MG63 (cell line): Measurements from ENCODE around the gene ANKRD13C. TPM values are rescaled to one million over a fixed set of nuclear protein-coding genes. Genes with fewer than 3 reads are reported as not detected.
"Not testable (repeated sequence)": the region's sequence is repeated elsewhere in the genome, so short reads cannot be mapped to it uniquely, and the experiment has no call there.

Experiments
- DNase-seq: peaks from one replicate; pipeline ENCODE4 v3.0.0-alpha.2; 2020
- H3K27me3 ChIP-seq: fragments of 250-450 bp; sonication (Bioruptor Pico); 2 replicates; pipeline ENCODE4 v1.5.1; 2020; ENCODE audit warnings: mild to moderate bottlenecking, moderate library complexity
- H3K36me3 ChIP-seq: fragments of 250-450 bp; sonication (Bioruptor Pico); 2 replicates; pipeline ENCODE4 v1.5.1; 2020; ENCODE audit warnings: mild to moderate bottlenecking, moderate library complexity
- H3K4me3 ChIP-seq: fragments of 250-450 bp; sonication (Bioruptor Pico); 2 replicates; pipeline ENCODE4 v1.5.1; 2020; ENCODE audit warnings: mild to moderate bottlenecking, moderate library complexity
- H3K9me3 ChIP-seq: fragments of 250-450 bp; sonication (Bioruptor Pico); 2 replicates; pipeline ENCODE4 v1.5.1; 2020; ENCODE audit warnings: mild to moderate bottlenecking, moderate library complexity
- total RNA-seq: library from RNA; depleted of rRNA; stranded (reverse); fragments of >200 nt; shearing (Covaris generic); gene quantifications from 2 replicates; pipeline ENCODE4 v1.2.3, GENCODE V29; 2014; ENCODE audit warnings: low replicate concordance; rRNA removed

The ANKRD13C gene, protein sequence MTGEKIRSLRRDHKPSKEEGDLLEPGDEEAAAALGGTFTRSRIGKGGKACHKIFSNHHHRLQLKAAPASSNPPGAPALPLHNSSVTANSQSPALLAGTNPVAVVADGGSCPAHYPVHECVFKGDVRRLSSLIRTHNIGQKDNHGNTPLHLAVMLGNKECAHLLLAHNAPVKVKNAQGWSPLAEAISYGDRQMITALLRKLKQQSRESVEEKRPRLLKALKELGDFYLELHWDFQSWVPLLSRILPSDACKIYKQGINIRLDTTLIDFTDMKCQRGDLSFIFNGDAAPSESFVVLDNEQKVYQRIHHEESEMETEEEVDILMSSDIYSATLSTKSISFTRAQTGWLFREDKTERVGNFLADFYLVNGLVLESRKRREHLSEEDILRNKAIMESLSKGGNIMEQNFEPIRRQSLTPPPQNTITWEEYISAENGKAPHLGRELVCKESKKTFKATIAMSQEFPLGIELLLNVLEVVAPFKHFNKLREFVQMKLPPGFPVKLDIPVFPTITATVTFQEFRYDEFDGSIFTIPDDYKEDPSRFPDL
- total RNA-seq = 16.1 and 19.1 TPM in 2 replicates

- Histone ChIP-seq H3K4me3 (peak within 1 kb of the TSS; percentile 95), H3K9me3 (no peaks in the 10 kb centered on the region), H3K27me3 (no peaks in the 10 kb centered on the region), H3K36me3 (peaks cover 19% of the 10 kb centered on the region)
- DNase-seq = peak; percentile 94
Observed at GRCh38 chr1:70354332-70355110, at the start of gene ANKRD13C. Gene ANKRD13C (minus strand): TSS chr1:70354722. CDS start chr1:70354408, 314 bp downstream.

GRCh38 chr1:70403759-70404158, 49.2 kb upstream of the ANKRD13C start:
- DNase-seq = no peak

DNA sequence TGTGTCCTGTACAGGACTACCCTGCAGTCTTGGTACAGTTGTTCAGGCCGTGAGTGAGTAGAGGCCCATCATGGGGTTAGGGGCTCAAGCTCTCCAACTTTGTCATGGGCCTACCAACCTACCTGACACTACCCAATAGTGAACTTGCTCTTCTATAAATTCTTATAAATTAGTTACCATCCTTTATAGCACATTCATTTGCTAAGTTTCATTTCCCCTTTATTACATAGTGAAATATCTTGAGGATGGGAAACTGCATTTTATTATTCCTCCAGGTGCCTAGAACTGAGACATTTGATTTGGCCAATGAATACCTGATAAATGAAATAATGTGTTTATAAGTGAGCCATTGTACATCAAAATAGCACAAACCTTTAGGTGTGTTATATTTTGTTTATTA, 47.5 kb upstream of the ANKRD13C start:
- H3K9me3 ChIP-seq = no peaks in the 10 kb centered on the region
- H3K36me3 ChIP-seq = no peaks in the 10 kb centered on the region
- no peaks in the 10 kb centered on the region for H3K27me3 ChIP-seq
- no peak for DNase-seq
- H3K4me3 ChIP-seq = no peak overlapping the region

More at GRCh38 chr1:70403759-70404158, 49.2 kb upstream of the ANKRD13C start:
- Histone ChIP-seq H3K27me3 (no peaks in the 10 kb centered on the region), H3K36me3 (no peaks in the 10 kb centered on the region), H3K4me3 (no peak overlapping the region), H3K9me3 (no peaks in the 10 kb centered on the region)

- Histone ChIP-seq H3K9me3 (no peaks in the 10 kb centered on the region), H3K27me3 (no peaks in the 10 kb centered on the region), H3K36me3 (no peaks in the 10 kb centered on the region), H3K4me3 (no peak overlapping the region)
- DNase-seq = no peak
Observed at GRCh38 chr1:70400335-70400734, 45.8 kb upstream of the ANKRD13C start.

GRCh38 chr1:70397013-70397412, 42.5 kb upstream of the ANKRD13C start:
- H3K36me3 ChIP-seq = no peaks in the 10 kb centered on the region
- DNase-seq = no peak
- no peak overlapping the region for H3K4me3 ChIP-seq
- no peaks in the 10 kb centered on the region for H3K9me3 ChIP-seq
- H3K27me3 ChIP-seq = no peaks in the 10 kb centered on the region

GRCh38 chr1:70396607-70397006, 42.1 kb upstream of the ANKRD13C start:
- Histone ChIP-seq H3K27me3 (no peaks in the 10 kb centered on the region), H3K9me3 (no peaks in the 10 kb centered on the region), H3K4me3 (no peak overlapping the region), H3K36me3 (no peaks in the 10 kb centered on the region)
- DNase-seq = no peak

DNA sequence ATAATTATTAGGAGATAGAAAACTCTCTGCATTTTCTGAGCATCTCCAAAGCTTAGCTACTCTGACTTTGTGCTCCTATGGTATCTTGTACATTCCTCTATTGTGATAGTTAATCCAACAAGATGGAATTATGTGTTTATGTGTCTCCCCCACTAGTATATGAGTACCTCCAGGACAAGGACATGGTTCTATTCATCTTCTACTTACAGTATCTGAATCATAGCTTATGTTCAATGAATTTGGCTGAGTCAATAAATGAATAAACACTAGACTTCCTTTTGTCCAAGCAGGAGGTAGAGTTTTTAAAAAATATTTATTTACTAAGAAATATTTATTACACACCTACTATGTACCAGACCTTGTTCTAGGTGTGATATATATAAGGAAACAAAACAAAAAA, 38.1 kb upstream of the ANKRD13C start:
- Histone ChIP-seq H3K36me3 (no peaks in the 10 kb centered on the region), H3K4me3 (no peak overlapping the region), H3K27me3 (no peaks in the 10 kb centered on the region), H3K9me3 (no peaks in the 10 kb centered on the region)
- no peak for DNase-seq

DNA sequence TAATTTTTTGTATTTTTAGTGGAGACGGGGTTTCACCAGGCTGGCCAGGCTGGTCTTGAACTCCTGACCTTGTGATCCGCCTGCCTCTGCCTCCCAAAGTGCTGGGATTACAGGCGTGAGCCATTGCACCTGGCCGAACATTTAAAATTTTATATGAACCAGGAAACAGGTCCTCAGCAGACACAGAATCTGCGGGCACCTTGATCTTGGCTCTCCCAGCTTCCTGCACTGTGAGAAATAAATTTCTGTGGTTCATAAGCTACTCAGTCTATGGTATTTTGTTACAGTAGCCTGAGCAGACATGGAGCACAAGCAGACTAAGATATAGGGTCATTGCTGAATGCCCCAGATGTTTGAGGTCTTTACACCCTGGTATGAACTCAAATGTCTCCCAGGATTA, 33.0 kb upstream of the ANKRD13C start:
- no peak for DNase-seq
- Histone ChIP-seq H3K4me3 (no peak overlapping the region), H3K36me3 (no peaks in the 10 kb centered on the region), H3K9me3 (no peaks in the 10 kb centered on the region), H3K27me3 (no peaks in the 10 kb centered on the region)

GRCh38 chr1:70386121-70386520, 31.6 kb upstream of the ANKRD13C start:
- Histone ChIP-seq H3K36me3 (no peaks in the 10 kb centered on the region), H3K27me3 (no peaks in the 10 kb centered on the region), H3K9me3 (no peaks in the 10 kb centered on the region), H3K4me3 (no peak overlapping the region)
- DNase-seq = no peak

DNA sequence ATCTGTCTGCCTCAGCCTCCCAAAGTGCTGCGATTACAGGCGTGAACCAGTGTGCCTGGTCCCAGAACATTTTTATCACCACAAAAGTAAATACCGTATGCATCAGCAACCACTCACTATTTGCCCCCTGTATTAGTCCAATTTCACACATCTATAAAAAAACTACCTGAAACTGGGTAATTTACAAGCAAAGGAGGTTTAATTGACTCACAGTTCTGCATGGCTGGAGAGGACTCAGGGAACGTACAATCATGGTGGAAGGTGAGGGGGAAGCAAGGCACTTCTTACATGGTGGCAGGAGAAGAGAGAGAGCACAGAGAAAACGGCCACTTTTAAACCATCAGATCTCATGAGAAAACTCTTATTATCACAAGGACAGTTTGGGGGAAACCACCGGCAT, 31.0 kb upstream of the ANKRD13C start:
- H3K36me3 ChIP-seq = no peaks in the 10 kb centered on the region
- DNase-seq = no peak
- H3K4me3 ChIP-seq = no peak overlapping the region
- no peaks in the 10 kb centered on the region for H3K9me3 ChIP-seq
- no peaks in the 10 kb centered on the region for H3K27me3 ChIP-seq

- no peak for DNase-seq
- H3K4me3 ChIP-seq = no peak overlapping the region
- no peaks in the 10 kb centered on the region for H3K36me3 ChIP-seq
- no peaks in the 10 kb centered on the region for H3K9me3 ChIP-seq
- no peaks in the 10 kb centered on the region for H3K27me3 ChIP-seq
Observed at GRCh38 chr1:70384542-70384941, 30.0 kb upstream of the ANKRD13C start.

DNA sequence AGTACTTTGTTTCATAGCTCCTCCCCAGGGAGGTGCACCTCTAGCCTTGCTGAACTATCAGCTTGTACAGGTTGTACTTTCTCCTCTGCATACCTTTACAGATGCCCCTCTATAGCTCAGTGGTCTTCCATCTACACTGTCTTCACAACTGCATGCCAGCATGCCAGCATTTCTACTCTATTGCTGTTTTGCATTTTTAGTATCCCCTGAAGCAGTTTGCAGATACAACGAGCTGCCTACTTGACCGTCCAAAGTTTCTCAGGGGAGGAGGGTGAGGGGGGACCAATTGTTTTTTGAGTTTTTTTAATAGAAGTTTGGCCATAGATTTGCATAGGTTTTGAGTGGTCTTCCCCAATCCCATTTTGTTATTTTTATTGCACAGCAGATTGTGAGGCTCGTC, 29.0 kb upstream of the ANKRD13C start:
- no peaks in the 10 kb centered on the region for H3K27me3 ChIP-seq
- no peak overlapping the region for H3K4me3 ChIP-seq
- no peak for DNase-seq
- no peaks in the 10 kb centered on the region for H3K9me3 ChIP-seq
- no peaks in the 10 kb centered on the region for H3K36me3 ChIP-seq

GRCh38 chr1:70382682-70383081, 28.2 kb upstream of the ANKRD13C start:
- H3K27me3 ChIP-seq = no peaks in the 10 kb centered on the region

GRCh38 chr1:70376196-70376595, 21.7 kb upstream of the ANKRD13C start:
- no peak overlapping the region for H3K4me3 ChIP-seq
- DNase-seq = no peak

More at GRCh38 chr1:70382682-70383081, 28.2 kb upstream of the ANKRD13C start:
- Histone ChIP-seq H3K36me3 (no peaks in the 10 kb centered on the region), H3K9me3 (no peaks in the 10 kb centered on the region), H3K4me3 (no peak overlapping the region)
- no peak for DNase-seq

GRCh38 chr1:70373580-70373979, 19.1 kb upstream of the ANKRD13C start:
- not testable (repeated sequence) for H3K4me3 ChIP-seq, H3K27me3 ChIP-seq, DNase-seq, H3K9me3 ChIP-seq, H3K36me3 ChIP-seq

More at GRCh38 chr1:70376196-70376595, 21.7 kb upstream of the ANKRD13C start:
- H3K27me3 ChIP-seq = no peaks in the 10 kb centered on the region
- no peaks in the 10 kb centered on the region for H3K9me3 ChIP-seq
- no peaks in the 10 kb centered on the region for H3K36me3 ChIP-seq

DNA sequence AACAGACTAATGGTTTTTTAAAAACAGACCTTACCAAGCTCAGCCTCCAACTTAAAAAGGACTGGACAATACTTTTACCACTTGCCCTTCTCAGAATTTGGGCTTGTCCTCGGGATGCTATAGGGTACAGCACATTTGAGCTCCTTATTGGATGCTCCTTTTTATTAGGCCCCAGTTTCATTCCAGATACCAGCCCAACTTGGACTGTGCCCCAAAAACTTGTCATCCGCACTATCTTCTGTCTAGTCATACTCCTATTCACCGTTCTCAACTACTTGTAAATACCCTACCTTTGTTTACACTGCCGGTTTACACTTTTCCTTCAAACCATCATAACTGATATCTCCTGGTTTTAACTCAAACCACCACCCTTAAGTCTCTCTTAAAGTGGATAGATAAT, 17.9 kb upstream of the ANKRD13C start:
- no peak overlapping the region for H3K4me3 ChIP-seq
- H3K9me3 ChIP-seq = no peaks in the 10 kb centered on the region
- DNase-seq = no peak
- no peaks in the 10 kb centered on the region for H3K27me3 ChIP-seq
- no peaks in the 10 kb centered on the region for H3K36me3 ChIP-seq

- not testable (repeated sequence) for H3K9me3 ChIP-seq, H3K4me3 ChIP-seq, H3K36me3 ChIP-seq, DNase-seq, H3K27me3 ChIP-seq
Observed at GRCh38 chr1:70371586-70371985, 17.1 kb upstream of the ANKRD13C start.
